ENCODE results near the gene MAD1L1.

MAD1L1 gene

DNA sequence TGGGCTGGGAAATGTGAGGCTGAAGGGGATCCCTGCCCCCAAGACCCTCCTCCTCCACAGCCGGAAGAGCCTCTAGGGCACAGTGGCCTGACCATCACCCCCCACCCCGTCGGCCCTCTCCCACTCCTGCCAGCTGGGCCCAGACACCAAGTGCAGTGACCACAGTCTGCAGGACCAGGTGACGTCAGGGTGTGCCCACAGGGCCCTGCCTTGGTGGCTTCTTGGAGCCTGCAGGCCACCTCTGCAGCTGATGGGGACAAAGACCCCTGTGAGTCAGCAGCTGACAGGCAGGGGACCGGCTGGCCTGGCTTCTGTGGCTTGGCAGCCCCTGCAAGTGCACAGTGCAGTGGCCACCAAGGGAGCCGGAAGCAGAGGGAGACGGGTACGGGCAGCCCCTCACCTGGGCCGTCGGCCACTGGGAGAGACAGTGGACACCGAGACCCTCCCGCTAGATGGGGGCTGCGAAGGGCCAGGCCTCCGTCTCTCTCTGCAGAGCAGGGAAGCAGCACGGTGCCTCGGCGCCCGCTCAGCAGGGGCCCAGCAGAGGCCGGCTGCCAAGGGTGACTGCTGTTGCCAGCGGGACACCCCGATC is 288.0 kb downstream of the MAD1L1 start:
- DNase-seq: no peak

DNA sequence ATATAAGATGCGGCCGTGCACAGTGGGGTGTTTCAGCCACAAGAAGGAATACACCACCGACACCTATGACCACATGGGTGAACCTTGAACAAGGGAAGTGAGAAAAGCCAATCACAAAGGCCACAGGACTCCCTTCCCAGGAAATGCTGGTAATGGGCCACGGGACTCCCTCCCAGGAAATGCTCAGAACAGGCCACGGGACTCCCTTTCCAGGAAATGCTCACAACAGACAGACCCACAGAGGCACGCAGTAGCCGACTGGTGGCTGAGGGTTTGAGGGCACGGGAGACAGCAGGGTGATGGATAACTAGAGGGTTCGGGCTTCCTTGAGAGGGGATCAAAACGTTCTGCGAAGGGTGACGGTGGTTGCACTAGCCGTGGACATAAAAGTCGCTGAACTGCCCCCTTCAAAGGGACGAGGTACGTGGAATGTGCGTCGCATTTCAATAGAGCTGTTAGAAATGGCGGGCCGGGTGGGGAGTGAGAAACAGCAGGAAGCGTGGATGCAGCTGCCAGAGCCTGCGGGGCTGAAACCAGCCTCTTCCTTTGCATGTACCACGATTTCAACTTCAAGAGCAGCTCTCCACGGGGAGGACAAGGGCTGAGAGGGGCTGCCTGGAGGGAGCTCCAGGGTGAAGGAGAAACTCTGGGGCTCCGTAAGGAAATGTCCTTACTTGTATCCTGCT is 288.7 kb downstream of the MAD1L1 start:
- no peak for DNase-seq

GRCh38 chr7:1943326-1943725 is 289.4 kb downstream of the MAD1L1 start:
- DNase-seq: no peak

- no peak for DNase-seq
These were observed 289.8 kb downstream of the MAD1L1 start for GRCh38 chr7:1942941-1943289.

DNA sequence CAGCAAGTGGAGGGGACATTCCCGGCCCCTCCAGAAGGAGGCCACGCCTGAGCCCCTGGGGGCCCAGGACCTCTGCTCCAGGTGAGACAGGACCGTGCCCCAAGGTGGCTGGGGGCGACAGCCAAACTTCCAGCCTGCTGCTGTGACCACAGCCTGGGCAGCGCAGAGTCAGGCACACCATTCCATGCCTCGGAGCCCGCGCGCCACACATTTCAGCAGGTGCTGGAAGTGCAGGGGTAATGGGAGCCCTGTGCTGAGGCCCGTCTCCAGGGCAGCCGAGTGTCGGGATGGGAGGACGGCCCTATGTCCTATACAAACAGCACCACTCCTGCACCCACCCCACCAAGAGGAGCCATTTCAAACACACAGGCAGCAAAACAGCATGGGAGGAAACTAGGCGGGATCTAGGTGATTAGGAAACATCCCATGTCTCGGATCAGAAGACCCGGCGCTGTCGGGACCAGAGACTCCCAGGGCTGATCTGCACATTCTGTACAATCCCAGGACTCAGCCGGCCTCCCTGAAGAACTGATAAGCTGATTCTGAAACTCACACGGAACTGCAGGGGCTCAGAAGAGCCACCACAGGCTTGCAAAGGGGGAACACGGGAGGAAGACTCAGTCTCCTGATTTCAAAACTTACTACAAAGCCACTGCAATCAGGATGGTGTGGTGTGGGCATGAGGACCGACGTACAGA is 290.4 kb downstream of the MAD1L1 start:
- DNase-seq: no peak

DNA sequence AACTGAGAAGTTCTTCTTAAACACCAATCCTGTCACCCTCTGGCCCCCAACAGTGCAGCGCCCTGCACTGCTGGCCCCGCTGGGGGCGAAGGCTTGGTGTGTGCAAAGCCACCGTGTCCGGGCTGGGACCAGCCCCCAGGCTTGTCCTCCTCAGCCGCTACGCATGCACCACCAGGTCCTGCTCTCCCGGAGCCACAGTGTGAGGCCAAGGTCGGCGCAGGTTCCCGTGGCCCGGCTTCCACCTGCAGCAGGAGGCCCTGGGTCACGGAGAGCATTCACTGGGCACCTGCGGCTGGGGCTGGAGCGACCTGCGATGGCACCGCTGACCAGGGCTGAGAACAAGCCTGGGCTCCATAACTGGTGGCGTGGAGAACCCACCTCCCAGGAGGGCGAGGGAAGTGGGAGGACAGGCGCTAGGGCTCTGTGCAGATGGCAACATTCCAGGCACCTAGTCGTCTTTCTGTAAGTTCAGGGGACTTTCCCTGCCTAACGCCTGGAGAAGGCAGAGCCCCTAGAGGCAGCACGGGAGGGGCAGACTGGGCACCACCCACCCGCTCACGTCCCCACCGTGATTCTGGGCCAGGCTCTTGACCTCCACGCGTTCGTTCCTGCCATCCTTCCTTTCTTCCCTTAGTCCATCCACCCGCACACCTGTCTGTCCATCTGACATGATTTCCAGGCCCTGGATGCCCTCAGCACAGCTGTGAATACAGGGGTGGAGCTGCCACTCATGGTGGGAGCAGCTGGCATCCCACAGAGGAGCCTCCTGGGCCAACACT is 291.1 kb downstream of the MAD1L1 start:
- DNase-seq: no peak

DNA sequence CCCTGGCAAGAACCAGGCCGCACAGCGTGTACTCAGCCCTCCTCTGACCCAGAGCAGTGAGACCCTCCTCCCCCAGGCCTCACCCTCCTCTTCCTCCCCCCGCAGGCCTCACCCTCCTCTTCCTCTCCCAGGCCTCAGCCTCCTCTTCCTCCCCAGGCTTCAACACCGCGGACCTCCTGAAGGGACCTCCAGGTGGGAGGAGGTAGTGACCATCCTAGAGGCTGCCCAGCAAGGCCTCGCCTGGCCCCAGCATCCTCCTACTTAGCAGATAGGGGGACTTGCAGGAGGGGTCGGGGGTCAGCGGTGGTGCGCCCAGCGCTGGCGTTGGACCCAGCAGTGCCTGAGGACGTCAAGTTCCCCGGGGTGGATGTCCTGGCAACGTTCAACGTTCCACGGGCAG is 291.9 kb downstream of the MAD1L1 start:
- DNase-seq: no peak

DNA sequence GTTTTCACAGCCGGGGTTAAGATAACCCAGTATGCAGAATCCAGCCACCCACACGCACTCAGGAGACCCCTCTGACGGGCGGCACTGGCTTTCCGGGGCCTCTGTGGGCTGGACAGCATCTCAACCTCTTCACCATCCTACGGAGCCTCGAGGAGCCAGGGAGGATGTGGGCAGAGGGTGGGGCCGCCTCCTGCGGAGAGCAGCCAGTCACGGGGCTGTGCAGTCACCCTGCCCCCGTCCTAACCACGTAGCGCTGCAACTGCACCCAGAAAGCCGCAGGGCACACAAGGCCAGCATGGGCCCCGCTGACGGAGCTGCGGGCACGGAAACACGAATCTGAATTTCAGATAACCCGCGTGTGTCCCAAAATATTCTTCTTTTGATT is 292.4 kb downstream of the MAD1L1 start:
- no peak for DNase-seq

GRCh38 chr7:1939434-1940401 is 293.0 kb downstream of the MAD1L1 start:
- peak; percentile 22 for DNase-seq

- no peak for DNase-seq
These were observed 293.8 kb downstream of the MAD1L1 start for GRCh38 chr7:1938788-1939433.

GRCh38 chr7:1937252-1937605 is 295.5 kb downstream of the MAD1L1 start:
- DNase-seq: no peak

GRCh38 chr7:1936531-1937251 is 296.1 kb downstream of the MAD1L1 start:
- no peak for DNase-seq

GRCh38 chr7:1936006-1936310 is 296.8 kb downstream of the MAD1L1 start:
- DNase-seq: no peak

- no peak for DNase-seq
These were observed 297.4 kb downstream of the MAD1L1 start for GRCh38 chr7:1935176-1936005.

GRCh38 chr7:1934756-1935155 is 298.0 kb downstream of the MAD1L1 start:
- no peak for DNase-seq

DNA sequence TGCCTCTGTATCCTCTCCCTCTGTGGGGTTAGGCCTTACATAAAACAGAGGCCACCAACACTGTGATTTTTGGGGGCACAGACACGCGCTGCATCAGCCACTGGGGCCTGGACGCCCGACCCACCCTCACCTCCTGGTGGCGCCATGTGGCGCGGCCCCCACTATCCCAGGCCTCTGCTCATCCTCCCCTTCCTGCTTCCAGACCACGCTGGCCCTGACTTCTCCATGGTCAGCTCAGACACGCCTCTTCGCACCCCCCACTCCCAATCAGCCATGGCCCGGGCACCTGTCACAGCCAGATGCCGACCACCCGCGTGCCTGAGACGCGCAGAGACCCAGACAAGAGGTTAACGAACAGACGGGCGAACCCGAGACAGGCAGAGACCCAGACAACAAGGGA is 298.7 kb downstream of the MAD1L1 start:
- no peak for DNase-seq

DNA sequence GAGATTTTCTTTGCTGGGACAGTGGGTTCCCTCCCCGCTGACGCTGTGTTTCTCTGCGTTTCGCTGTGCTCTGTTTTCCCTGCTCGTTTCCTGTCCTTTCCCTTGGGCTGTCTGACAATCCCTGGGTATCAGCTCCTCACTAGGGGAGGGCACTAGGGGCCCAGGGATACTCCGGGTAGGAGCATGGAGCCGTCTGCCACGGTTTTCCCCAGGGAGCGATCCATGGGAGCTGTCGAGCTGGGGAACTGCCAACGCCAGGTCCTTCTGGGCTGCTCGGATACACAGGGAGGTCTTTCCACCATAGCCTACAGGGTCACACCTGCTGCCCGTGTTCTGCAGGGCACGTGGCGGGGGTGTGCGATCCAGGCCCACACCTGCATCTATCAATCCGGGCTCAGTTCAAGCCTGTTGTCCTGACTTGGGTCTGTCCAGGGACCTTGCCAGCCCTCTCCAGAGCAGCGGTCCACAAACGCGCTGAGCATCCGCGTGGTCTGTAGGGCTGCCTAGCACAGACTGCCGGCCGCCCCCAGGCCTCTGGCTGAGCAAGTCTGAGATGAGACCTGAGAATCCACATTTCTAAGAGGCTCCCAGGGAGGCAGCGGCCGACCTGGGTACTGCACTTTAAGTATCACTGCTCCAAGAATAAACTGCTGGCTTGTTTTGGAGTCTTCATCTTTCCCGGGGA is 299.5 kb downstream of the MAD1L1 start:
- DNase-seq: no peak

DNA sequence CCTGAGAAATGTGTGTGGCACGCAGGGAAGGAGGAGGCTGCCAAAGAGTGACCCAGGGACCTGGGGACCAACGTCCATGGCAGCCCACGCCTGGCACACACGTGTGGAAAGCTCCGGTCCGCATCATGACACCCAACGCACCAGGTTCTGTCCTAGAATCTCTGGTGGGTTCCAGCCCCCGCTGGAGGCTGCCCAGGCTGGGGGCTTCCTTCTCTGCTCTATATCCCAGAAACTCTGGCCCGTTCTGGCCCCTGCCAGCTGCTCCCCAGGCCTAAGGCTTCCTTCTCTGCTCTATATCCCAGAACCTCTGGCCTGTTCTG is 300.8 kb downstream of the MAD1L1 start:
- DNase-seq: no peak

- no peak for DNase-seq
These were observed 301.3 kb downstream of the MAD1L1 start for GRCh38 chr7:1931256-1931950.

All from NCI-H1436 (cell line).